GM12878 (cell line): ENCODE results near the gene CDC25C. TPM values are rescaled to one million over a fixed set of nuclear protein-coding genes. Genes with fewer than 3 reads are reported as not detected.

Experiments used
- ATAC-seq: fragments of 200-7000 bp; cut with Tn5 transposase; 3 replicates; pipeline ENCODE4 v1.9.1; 2020; ENCODE audit warnings: mild to moderate bottlenecking, moderate library complexity
- BruUV-seq: library from RNA; stranded (reverse); fragments of 400-500 nt; replicated peaks from 2 replicates; lab custom pipeline; 2021; lab: Mats Ljungman, UMichigan
- CTCF ChIA-PET: fragments of 300-600 bp; sonication (Branson Sonifier 250); formaldehyde crosslinking; extraction: SDS; loops from one replicate; lab custom pipeline; 2021; ENCODE audit warnings: inconsistent platforms; lab: Yijun Ruan, JAX
- POLR2A ChIA-PET: fragments of 350-600 bp; formaldehyde crosslinking; extraction: SDS; loops from one replicate; lab custom pipeline; 2021; ENCODE audit warnings: inconsistent platforms; lab: Charles Lee
- RAD21 ChIA-PET: fragments of 300-600 bp; sonication (Branson Sonifier 250); formaldehyde crosslinking; loops from one replicate; lab custom pipeline; 2023; ENCODE audit warnings: antibody characterized with exemption; ENCODE audit not compliant: unreplicated experiment; lab: Charles Lee
- SMC1A ChIA-PET: fragments of 300-600 bp; sonication (Branson Sonifier 250); formaldehyde crosslinking; loops from one replicate; lab custom pipeline; 2023; ENCODE audit not compliant: unreplicated experiment, uncharacterized antibody; lab: Charles Lee
- DNase-seq: peaks from one replicate; pipeline ENCODE4 v3.0.0-alpha.2; 2011; ENCODE audit warnings: low read depth, low spot score
- FAIRE-seq: peaks from 3 replicates; lab custom pipeline; 2011; peaks lifted over from hg19 to GRCh38; lab: Jason Lieb, UNC
- H2AFZ ChIP-seq: 2 replicates; pipeline ENCODE4 v1.6.0; 2011; ENCODE audit warnings: low read depth, low read length, control low read depth; ENCODE audit not compliant: control insufficient read depth
- H3K27ac ChIP-seq: 2 replicates; pipeline ENCODE4 v1.5.1; 2011; ENCODE audit warnings: control low read depth; ENCODE audit not compliant: control insufficient read depth, insufficient read depth
- H3K27me3 ChIP-seq, 2 experiments: replicated peaks in 1 of 2; 2 replicates each; pipeline versions ENCODE4 v1.6.0 to v1.6.1; 2011; ENCODE audit warnings: low read length in 1 of 2; ENCODE audit not compliant: control insufficient read depth in 2 of 2, insufficient read depth in 2 of 2
- H3K36me3 ChIP-seq, 2 experiments: 2 replicates each; pipeline ENCODE4 v1.5.1; 2011; ENCODE audit warnings: low read length in 1 of 2; ENCODE audit not compliant: control insufficient read depth in 2 of 2, insufficient read depth in 2 of 2
- H3K4me1 ChIP-seq: 2 replicates; pipeline ENCODE4 v1.6.1; 2011; ENCODE audit warnings: mild to moderate bottlenecking, low read length, moderate library complexity, mixed read lengths; ENCODE audit not compliant: control insufficient read depth, insufficient read depth
- H3K4me2 ChIP-seq: 2 replicates; pipeline ENCODE4 v1.6.0; 2011; ENCODE audit warnings: control low read depth; ENCODE audit not compliant: control insufficient read depth, insufficient read depth
- H3K4me3 ChIP-seq: fragments of 200-600 bp; sonication (generic); 2 replicates; pipeline ENCODE4 v1.5.1; 2016
- H3K79me2 ChIP-seq: 2 replicates; pipeline ENCODE4 v1.6.0; 2011; ENCODE audit warnings: low read length; ENCODE audit not compliant: control insufficient read depth, insufficient read depth
- H3K9ac ChIP-seq: 2 replicates; pipeline ENCODE4 v1.8.0; 2011; ENCODE audit warnings: low read length, control low read depth, mixed read lengths; ENCODE audit not compliant: control insufficient read depth, insufficient read depth
- H3K9me3 ChIP-seq: replicated peaks from 3 replicates; pipeline ENCODE4 v1.5.1; 2011; ENCODE audit warnings: mild to moderate bottlenecking, low read length; ENCODE audit not compliant: control insufficient read depth, insufficient read depth
- H4K20me1 ChIP-seq: 2 replicates; pipeline ENCODE4 v1.6.0; 2011; ENCODE audit not compliant: control insufficient read depth, insufficient read depth
- BHLHE40 ChIP-seq, 2 experiments: fragments of 450-650 bp in 1 of 2; IDR thresholded peaks; 2 replicates each; pipeline ENCODE4 v1.6.1; 2011 to 2017; ENCODE audit warnings: low read depth in 2 of 2, borderline replicate concordance in 1 of 2, improper control_type of control experiment in 1 of 2, low read length in 1 of 2, mild to moderate bottlenecking in 1 of 2
- CEBPB ChIP-seq, 2 experiments: fragments of 150-350 bp in 1 of 2; IDR thresholded peaks; 2 replicates each; pipeline ENCODE4 v1.6.1; 2012 to 2014; ENCODE audit warnings: low read depth in 2 of 2, low read length in 2 of 2, borderline replicate concordance in 1 of 2, inconsistent platforms in 1 of 2
- ELK1 ChIP-seq: IDR thresholded peaks from 2 replicates; pipeline ENCODE4 v1.6.1; 2012; ENCODE audit warnings: low read depth, low read length, improper control_type of control experiment
- MLLT1 ChIP-seq: fragments of 450-650 bp; IDR thresholded peaks from 2 replicates; pipeline ENCODE4 v1.6.1; 2016; ENCODE audit warnings: mild to moderate bottlenecking
- MTA2 ChIP-seq: fragments of 450-650 bp; IDR thresholded peaks from 2 replicates; pipeline ENCODE4 v1.6.1; 2016; ENCODE audit warnings: low read depth, mild to moderate bottlenecking, moderate library complexity
- MYB ChIP-seq: fragments of 150-350 bp; IDR thresholded peaks from 2 replicates; pipeline ENCODE4 v1.6.1; 2014; ENCODE audit warnings: mild to moderate bottlenecking, low read depth, low read length, borderline replicate concordance
- RB1 ChIP-seq: fragments of 450-650 bp; formaldehyde crosslinking; IDR thresholded peaks from 2 replicates; pipeline ENCODE4 v1.6.1; 2017; ENCODE audit warnings: mild to moderate bottlenecking, borderline replicate concordance
- RCOR1 ChIP-seq: conservative IDR thresholded peaks from 2 replicates; pipeline ENCODE4 v1.6.1; 2012; ENCODE audit warnings: low read depth, low read length, improper control_type of control experiment
- SP1 ChIP-seq: IDR thresholded peaks from one replicate; pipeline ENCODE4 v1.6.1; 2011; ENCODE audit warnings: low read depth, low read length
- ZNF24 ChIP-seq: fragments of 450-650 bp; IDR thresholded peaks from 2 replicates; pipeline ENCODE4 v1.6.1; 2017; ENCODE audit warnings: antibody characterized with exemption, mild to moderate bottlenecking
- ZZZ3 ChIP-seq: IDR thresholded peaks from 2 replicates; pipeline ENCODE4 v1.6.1; 2011; ENCODE audit warnings: low read depth; ENCODE audit not compliant: control insufficient read depth, insufficient read length
- WGBS: methylation state at CpG from one replicate; pipeline ENCODE4 v1.1.6; 2016; ENCODE audit warnings: low lambda C conversion rate; ENCODE audit not compliant: insufficient replicate concordance, insufficient coverage; ENCODE audit errors: missing lambda C conversion rate; 5-methylcytosine and 5-hydroxymethylcytosine counted together
- in situ Hi-C: fragments of 300-500 bp; cut with MboI; formaldehyde crosslinking; loops from 9 replicates; pipeline ENCODE4 v1.14.3; 2018; ENCODE audit warnings: mixed read lengths
- intact Hi-C: fragments of 100-400 bp; cut with micrococcal nuclease; formaldehyde crosslinking; loops from one replicate; pipeline ENCODE4 v1.14.2; 2022; ENCODE audit not compliant: unreplicated experiment
- polyA plus RNA-seq, 11 experiments: library from polyadenylated mRNA; depleted of rRNA in 4 of 11; unstranded in 6 of 11; stranded (reverse) in 5 of 11; fragments of >200 nt; fragmentation: Nextera tagmentation in 4 of 11; fragmentation: Illumina TruSeq in 1 of 11; extraction: Ambion mirVana in 4 of 11; extraction: Trizol in 1 of 11; gene quantifications; 1 replicate in 1 of 11; 2 replicates in 10 of 11; pipeline versions ENCODE4 v1.2.1 to v1.2.3, GENCODE V29; 2011 to 2016; ENCODE audit warnings: inconsistent platforms in 2 of 11, missing spikeins in 2 of 11, low read depth in 1 of 11
- total RNA-seq, 4 experiments: library from RNA; depleted of rRNA in 3 of 4; stranded (reverse); fragments of >200 nt in 3 of 4; fragmentation: Illumina TruSeq in 1 of 4; extraction: Trizol in 1 of 4; gene quantifications; 2 replicates each; pipeline versions ENCODE4 v1.2.1 to v1.2.3, GENCODE V29; 2013 to 2021
- TF ChIP-seq, protein P1 (sequence below): fragments of 450-650 bp; IDR thresholded peaks from 2 replicates; pipeline ENCODE4 v1.6.1; 2014; ENCODE audit warnings: mild to moderate bottlenecking

Gene CDC25C
- total and polyA plus RNA-seq, 10 of the 15 experiments (the other 5 are each of a cell fraction or from before 2014, with no cell fraction given): 9.2 to 30.7 (median 14.9) TPM

- ChIA-PET POLR2A (interaction anchor here (0.7 kb wide), 1 partner anchor 10 kb away, joined by 4 read pairs; no protein-coding TSS in a partner anchor), SMC1A (interaction anchor here (1.0 kb wide), 1 partner anchor 108 kb away, joined by 3 read pairs; no protein-coding TSS in a partner anchor), CTCF (interaction anchor here (0.6 kb wide), 1 partner anchor 190 kb away, joined by 3 read pairs; no protein-coding TSS in a partner anchor), RAD21 (no interaction called here)
- Histone ChIP-seq H3K4me2 (no peak overlapping the region), H3K4me3 (no peak overlapping the region), H3K4me1 (no peaks in the 10 kb centered on the region; the same call in 1 of the 2 replicates), H3K79me2 (no peaks in the 10 kb centered on the region), H4K20me1 (no peaks in the 10 kb centered on the region), H3K9ac (no peak overlapping the region), H3K36me3 (no peaks in the 10 kb centered on the region), H3K9me3 (no peaks in the 10 kb centered on the region), H2AFZ (no peak overlapping the region), H3K27me3 (peaks cover 1 to 2% of the 10 kb centered on the region in 2 experiments; a peak in 2 of 4 replicates), H3K27ac (no peak overlapping the region)
- FAIRE-seq: no peak
- ATAC-seq: no peak
- intact Hi-C loops: no loop called here
- no peak for DNase-seq
- WGBS: 62% methylated on average over 4 of the region's 4 CpGs
- in situ Hi-C loops: no loop called here
- no peak for TF ChIP-seq RB1
- TF ChIP-seq MTA2: no peak
- TF ChIP-seq RCOR1: no peak
- no peak for TF ChIP-seq SP1
- TF ChIP-seq, protein P1, sequence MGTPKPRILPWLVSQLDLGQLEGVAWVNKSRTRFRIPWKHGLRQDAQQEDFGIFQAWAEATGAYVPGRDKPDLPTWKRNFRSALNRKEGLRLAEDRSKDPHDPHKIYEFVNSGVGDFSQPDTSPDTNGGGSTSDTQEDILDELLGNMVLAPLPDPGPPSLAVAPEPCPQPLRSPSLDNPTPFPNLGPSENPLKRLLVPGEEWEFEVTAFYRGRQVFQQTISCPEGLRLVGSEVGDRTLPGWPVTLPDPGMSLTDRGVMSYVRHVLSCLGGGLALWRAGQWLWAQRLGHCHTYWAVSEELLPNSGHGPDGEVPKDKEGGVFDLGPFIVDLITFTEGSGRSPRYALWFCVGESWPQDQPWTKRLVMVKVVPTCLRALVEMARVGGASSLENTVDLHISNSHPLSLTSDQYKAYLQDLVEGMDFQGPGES: no peak
- BruUV-seq: no TSS peak
Observed at GRCh38 chr5:138246822-138247221, 84.8 kb downstream of the CDC25C start.

GRCh38 chr5:138246334-138246733 lies 85.3 kb downstream of the CDC25C start:
- RAD21 ChIA-PET: no interaction called here
- no peak overlapping the region for H3K4me3 ChIP-seq
- WGBS: 38% methylated on average over 3 of the region's 4 CpGs
- H4K20me1 ChIP-seq: no peaks in the 10 kb centered on the region
- no peaks in the 10 kb centered on the region for H3K36me3 ChIP-seq
- SMC1A ChIA-PET: interaction anchor here (1.0 kb wide), 1 partner anchor 108 kb away, joined by 3 read pairs; no protein-coding TSS in a partner anchor
- H3K27me3 ChIP-seq: peaks cover 4 to 7% of the 10 kb centered on the region in 2 experiments
- BruUV-seq: no TSS peak
- DNase-seq (no peak), FAIRE-seq (no peak), ATAC-seq (no peak)
- peaks cover 4% of the 10 kb centered on the region for H3K4me1 ChIP-seq
- no peak overlapping the region for H3K9ac ChIP-seq
- POLR2A ChIA-PET: interaction anchor here (0.7 kb wide), 1 partner anchor 9 kb away, joined by 4 read pairs; no protein-coding TSS in a partner anchor
- H2AFZ ChIP-seq: no peak overlapping the region
- in situ Hi-C loops: no loop called here
- no peaks in the 10 kb centered on the region for H3K79me2 ChIP-seq
- no peaks in the 10 kb centered on the region; the same call in 2 of the 3 replicates for H3K9me3 ChIP-seq
- H3K27ac ChIP-seq: no peak overlapping the region
- intact Hi-C loops: no loop called here
- CTCF ChIA-PET: interaction anchor here (0.6 kb wide), 2 partner anchors 19 to 190 kb away, joined by 3 read pairs; no protein-coding TSS in a partner anchor
- no peak overlapping the region for H3K4me2 ChIP-seq
- TF ChIP-seq ZZZ3: no peak
- no peak for TF ChIP-seq MLLT1
- TF ChIP-seq ELK1: no peak
- no peak for TF ChIP-seq MYB
- TF ChIP-seq ZNF24: no peak
- no peak for TF ChIP-seq CEBPB (IDR thresholded peaks at IDR 0.05; ENCODE audit: borderline replicate concordance in 1 of 2, low read depth in 2 of 2, low read length in 2 of 2)
- TF ChIP-seq BHLHE40 (IDR thresholded peaks at IDR 0.05; ENCODE audit: borderline replicate concordance in 1 of 2, low read depth in 2 of 2, low read length in 1 of 2): no peak
